Sigmoid colon (tissue), 7 donors: ENCODE data around the gene CNPY1. TPM values are rescaled to one million over a fixed set of nuclear protein-coding genes. Genes with fewer than 3 reads are reported as not detected.

ENCODE experiments used
- DNase-seq: peaks from one replicate; pipeline ENCODE4 v3.0.0-alpha.2; 2019
- H3K27ac ChIP-seq, 4 donors: fragments of 200-600 bp; sonication (generic); one replicate each; pipeline ENCODE4 v1.5.1; 2016 to 2019; ENCODE audit warnings: mild to moderate bottlenecking in 1 of 4
- H3K27me3 ChIP-seq, 3 donors: fragments of 200-600 bp; sonication (generic); one replicate each; pipeline ENCODE4 v1.5.1; 2019; ENCODE audit warnings: mild to moderate bottlenecking in 1 of 3
- H3K36me3 ChIP-seq, 4 donors: fragments of 200-600 bp; sonication (generic); one replicate each; pipeline ENCODE4 v1.5.1; 2016 to 2019
- H3K4me1 ChIP-seq, 4 donors: fragments of 200-600 bp; sonication (generic); one replicate each; pipeline ENCODE4 v1.5.1; 2017 to 2019
- H3K4me3 ChIP-seq, 4 donors: fragments of 200-600 bp; sonication (generic); one replicate each; pipeline ENCODE4 v1.5.1; 2017 to 2019; ENCODE audit warnings: mild to moderate bottlenecking in 2 of 4, moderate library complexity in 1 of 4
- H3K9me3 ChIP-seq, 4 donors: fragments of 200-600 bp in 3 of 4; sonication (generic) in 3 of 4; one replicate each; pipeline versions ENCODE4 v1.5.1 to v1.6.1; 2013 to 2019
- EP300 ChIP-seq, 4 donors: sonication (generic); formaldehyde crosslinking; IDR thresholded peaks; one replicate each; pipeline ENCODE4 v1.6.1; 2017; ENCODE audit warnings: antibody characterized with exemption in 4 of 4
- POLR2A ChIP-seq, 2 donors: fragments of 450-650 bp; IDR thresholded peaks; one replicate each; pipeline ENCODE4 v1.6.1; 2016; ENCODE audit warnings: antibody characterized with exemption in 2 of 2, mild to moderate bottlenecking in 2 of 2, moderate library complexity in 2 of 2
- POLR2AphosphoS5 ChIP-seq, 4 donors: sonication (generic); formaldehyde crosslinking; IDR thresholded peaks; one replicate each; pipeline ENCODE4 v1.6.1; 2017; ENCODE audit warnings: antibody characterized with exemption in 4 of 4
- WGBS, 2 donors: extraction: QIAGEN DNeasy Blood & Tissue Kit; methylation state at CpG; one replicate each; pipeline ENCODE4 v1.1.7; 2013; 5-methylcytosine and 5-hydroxymethylcytosine counted together
- intact Hi-C: fragments of 100-400 bp; cut with DNase I; formaldehyde crosslinking; loops from one replicate; pipeline ENCODE4 v1.15.1; 2023
- polyA plus RNA-seq, 3 donors: library from polyadenylated mRNA; stranded (reverse); fragments of 200-250 nt; gene quantifications; one replicate each; pipeline ENCODE4 v1.2.3, GENCODE V29; 2013
- total RNA-seq, 4 donors: library from RNA; depleted of rRNA; stranded (reverse); fragments of >200 nt; gene quantifications; one replicate each; pipeline ENCODE4 v1.1.0, GENCODE V29; 2016
- TF ChIP-seq, protein P1 (sequence below), 4 experiments: fragments of 450-650 bp in 3 of 4; fragments of 200-600 bp in 1 of 4; IDR thresholded peaks; one replicate each; pipeline ENCODE4 v1.5.1; 2016 to 2019; ENCODE audit warnings: antibody characterized with exemption in 4 of 4, mild to moderate bottlenecking in 3 of 4, moderate library complexity in 2 of 4
- donor health status: healthy with polysubstance abuse.
- donor health status: Bipolar disorder and iron deficiency.
- donor health status: healthy.

Gene CNPY1
- total and polyA plus RNA-seq, 7 donors, result not detected

DNA sequence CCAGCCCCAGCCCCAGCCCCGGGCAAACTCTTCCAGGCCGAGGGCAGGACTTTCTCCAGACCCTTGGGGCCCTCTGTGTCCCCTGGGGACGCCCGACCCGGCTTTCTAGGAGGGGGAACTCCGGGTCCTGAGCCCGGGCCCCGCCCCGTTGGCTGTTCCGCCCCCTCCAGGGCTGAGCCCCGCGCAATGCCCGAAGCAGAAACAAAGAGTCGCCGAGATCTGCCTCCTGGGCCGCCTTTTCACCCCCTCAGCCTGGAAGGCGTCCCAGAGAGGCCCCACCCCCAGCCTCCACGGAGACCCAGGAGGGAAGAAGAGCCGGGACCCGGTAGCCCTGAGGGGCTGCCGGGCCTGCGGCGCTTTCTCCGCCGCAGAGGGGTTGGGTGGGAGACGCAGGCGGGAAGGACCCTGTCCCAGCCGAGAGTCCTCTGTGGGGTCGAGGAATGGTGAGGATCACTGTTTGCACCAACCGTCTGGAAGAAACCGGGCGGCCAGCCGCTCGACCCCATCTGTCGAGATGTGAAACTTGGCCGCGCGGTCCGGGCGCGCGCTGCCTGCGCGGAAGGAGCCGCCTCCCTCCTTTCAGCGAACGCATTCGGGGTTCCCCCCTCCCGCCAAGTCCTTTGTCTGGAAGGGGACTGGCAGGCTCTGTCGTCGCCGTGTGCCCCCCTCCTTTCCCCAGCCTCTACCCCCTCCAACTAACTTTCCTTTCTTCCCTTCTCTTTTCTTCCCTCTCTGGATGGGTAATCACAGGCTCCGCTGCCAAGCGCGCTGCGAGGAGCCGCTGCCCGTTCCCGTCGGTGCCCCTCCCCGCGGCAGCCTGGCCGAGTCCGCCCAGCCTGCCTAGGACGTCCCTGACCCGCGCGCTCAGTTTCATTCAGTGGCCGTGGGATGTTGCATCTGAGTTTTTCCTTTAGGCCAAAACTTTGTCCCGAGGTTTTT lies 78.2 kb downstream of the CNPY1 start:
- Histone ChIP-seq H3K9me3 (no peaks in the 10 kb centered on the region), H3K4me1 (peaks cover 0 to 29% (median 27%) of the 10 kb centered on the region in 4 donors), H3K36me3 (no peaks in the 10 kb centered on the region), H3K27ac (no peak overlapping the region), H3K4me3 (peak overlapping the region in 3 of 4 donors; percentile 8 to 24 (median 20)), H3K27me3 (peaks cover 80 to 100% (median 96%) of the 10 kb centered on the region in 3 donors)
- intact Hi-C loops, result no loop called here
- DNase-seq, result no peak
- TF ChIP-seq POLR2AphosphoS5 (IDR thresholded peaks at IDR 0.05) (no peak), EP300 (IDR thresholded peaks at IDR 0.05) (no peak), POLR2A (IDR thresholded peaks at IDR 0.05) (no peak)
- TF ChIP-seq, protein P1, sequence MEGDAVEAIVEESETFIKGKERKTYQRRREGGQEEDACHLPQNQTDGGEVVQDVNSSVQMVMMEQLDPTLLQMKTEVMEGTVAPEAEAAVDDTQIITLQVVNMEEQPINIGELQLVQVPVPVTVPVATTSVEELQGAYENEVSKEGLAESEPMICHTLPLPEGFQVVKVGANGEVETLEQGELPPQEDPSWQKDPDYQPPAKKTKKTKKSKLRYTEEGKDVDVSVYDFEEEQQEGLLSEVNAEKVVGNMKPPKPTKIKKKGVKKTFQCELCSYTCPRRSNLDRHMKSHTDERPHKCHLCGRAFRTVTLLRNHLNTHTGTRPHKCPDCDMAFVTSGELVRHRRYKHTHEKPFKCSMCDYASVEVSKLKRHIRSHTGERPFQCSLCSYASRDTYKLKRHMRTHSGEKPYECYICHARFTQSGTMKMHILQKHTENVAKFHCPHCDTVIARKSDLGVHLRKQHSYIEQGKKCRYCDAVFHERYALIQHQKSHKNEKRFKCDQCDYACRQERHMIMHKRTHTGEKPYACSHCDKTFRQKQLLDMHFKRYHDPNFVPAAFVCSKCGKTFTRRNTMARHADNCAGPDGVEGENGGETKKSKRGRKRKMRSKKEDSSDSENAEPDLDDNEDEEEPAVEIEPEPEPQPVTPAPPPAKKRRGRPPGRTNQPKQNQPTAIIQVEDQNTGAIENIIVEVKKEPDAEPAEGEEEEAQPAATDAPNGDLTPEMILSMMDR (IDR thresholded peaks at IDR 0.05), result no peak
- 3 to 4% methylated on average over 70 of the region's 70 CpGs for WGBS, 2 donors

DNA sequence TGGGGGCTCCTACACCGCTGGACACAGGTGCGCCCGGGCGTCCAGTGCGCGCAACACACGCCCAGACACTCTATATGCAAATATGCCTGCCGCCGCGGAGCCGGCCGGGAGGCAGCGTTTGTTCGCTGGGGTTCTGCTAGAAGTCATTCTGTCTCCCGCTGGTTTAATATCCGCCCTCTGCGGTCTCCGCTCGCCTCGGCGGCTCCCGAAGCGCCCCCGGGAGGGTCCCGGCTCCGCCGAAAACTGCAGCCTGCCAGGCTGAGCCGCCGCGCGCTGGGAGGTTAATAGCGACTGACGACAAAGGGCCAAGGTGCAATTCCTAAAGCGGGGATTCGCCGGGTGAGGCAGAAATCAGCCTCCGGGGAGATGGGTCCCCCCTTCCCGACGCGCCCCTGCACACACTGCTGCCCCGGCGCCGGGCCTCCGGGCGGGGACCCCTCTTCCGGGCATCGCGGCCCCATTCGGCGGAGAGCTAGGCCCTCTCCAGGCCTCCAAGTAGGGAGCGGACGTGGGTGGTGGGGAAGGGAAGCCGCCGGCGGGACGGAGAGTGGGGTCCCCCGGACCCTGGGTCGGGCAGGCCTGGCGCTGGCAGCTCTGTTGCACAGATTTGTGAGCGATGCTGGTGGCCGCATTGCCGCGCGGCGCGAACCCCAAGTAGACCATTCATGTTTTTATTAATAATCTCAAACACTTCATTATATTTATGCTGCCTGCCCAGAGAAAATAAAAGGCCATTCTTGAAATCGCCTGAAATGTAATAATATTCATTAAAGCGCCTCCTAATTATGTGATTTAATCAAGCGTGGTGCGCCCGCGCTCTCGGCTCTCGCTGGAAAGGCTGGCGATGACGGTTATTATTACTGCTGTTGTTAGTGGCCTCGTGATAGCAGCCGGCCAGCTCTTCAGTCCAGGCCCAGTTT lies 79.3 kb downstream of the CNPY1 start:
- TF ChIP-seq, protein P1 (IDR thresholded peaks at IDR 0.05), result no peak
- no peak for TF ChIP-seq POLR2A (IDR thresholded peaks at IDR 0.05)
- TF ChIP-seq EP300 (IDR thresholded peaks at IDR 0.05), result no peak
- no peak for TF ChIP-seq POLR2AphosphoS5 (IDR thresholded peaks at IDR 0.05)
- no peak overlapping the region for H3K27ac ChIP-seq
- H3K27me3 ChIP-seq, result peaks cover 73 to 100% (median 96%) of the 10 kb centered on the region in 3 donors
- peaks cover 0 to 29% (median 27%) of the 10 kb centered on the region in 4 donors for H3K4me1 ChIP-seq
- H3K4me3 ChIP-seq, result peak overlapping the region in 1 of 4 donors; percentile 8
- intact Hi-C loops, result no loop called here
- no peaks in the 10 kb centered on the region for H3K36me3 ChIP-seq
- WGBS, 2 donors, result 4 to 5% methylated on average over 78 of the region's 78 CpGs
- H3K9me3 ChIP-seq, result no peaks in the 10 kb centered on the region
- no peak for DNase-seq

DNA sequence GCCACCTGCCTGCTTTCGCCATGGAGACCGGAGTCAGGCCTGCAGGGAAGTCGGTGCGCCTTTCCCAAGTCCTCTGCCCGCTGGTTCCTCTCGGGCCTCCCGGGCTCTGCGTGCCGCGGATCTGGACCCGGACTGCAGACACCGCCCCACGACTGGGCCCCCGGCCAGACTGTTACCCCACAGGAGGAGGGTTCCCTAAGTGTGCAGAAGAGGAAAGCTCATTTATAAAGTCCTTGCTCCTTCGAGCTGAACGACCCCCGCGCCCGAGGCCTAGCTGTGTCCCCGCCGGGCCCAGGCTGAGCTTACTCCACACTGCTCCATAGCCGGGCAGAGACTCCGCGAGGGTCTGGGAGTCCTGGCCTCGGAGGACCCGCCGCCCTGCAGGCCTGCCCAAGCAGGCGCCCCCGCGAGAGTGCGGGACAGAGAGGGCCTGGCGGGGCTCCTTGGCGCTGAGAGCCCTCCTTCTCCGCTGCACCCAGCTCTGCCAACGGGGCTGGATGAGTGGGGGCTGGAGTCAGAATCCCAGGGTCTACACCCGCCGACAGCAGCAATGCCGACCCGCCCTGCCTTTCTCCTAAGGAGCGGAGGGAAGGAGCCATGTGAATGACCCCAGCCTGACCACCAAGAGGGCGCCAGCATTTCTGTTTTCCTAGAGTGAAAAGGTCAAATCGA lies 80.1 kb downstream of the CNPY1 start:
- H3K4me3 ChIP-seq, result peak overlapping the region in 1 of 4 donors; percentile 8
- 5 to 9% methylated on average over 42 of the region's 42 CpGs for WGBS, 2 donors
- peak; percentile 58 for DNase-seq
- TF ChIP-seq POLR2AphosphoS5 (IDR thresholded peaks at IDR 0.05) (no peak), EP300 (IDR thresholded peaks at IDR 0.05) (no peak), POLR2A (IDR thresholded peaks at IDR 0.05) (no peak)
- TF ChIP-seq, protein P1 (IDR thresholded peaks at IDR 0.05), result no peak
- intact Hi-C loops, result no loop called here
- H3K27ac ChIP-seq, result no peak overlapping the region
- H3K4me1 ChIP-seq, result peaks cover 0 to 29% (median 27%) of the 10 kb centered on the region in 4 donors
- peaks cover 72 to 100% (median 96%) of the 10 kb centered on the region in 3 donors for H3K27me3 ChIP-seq
- no peaks in the 10 kb centered on the region for H3K9me3 ChIP-seq
- no peaks in the 10 kb centered on the region for H3K36me3 ChIP-seq

DNA sequence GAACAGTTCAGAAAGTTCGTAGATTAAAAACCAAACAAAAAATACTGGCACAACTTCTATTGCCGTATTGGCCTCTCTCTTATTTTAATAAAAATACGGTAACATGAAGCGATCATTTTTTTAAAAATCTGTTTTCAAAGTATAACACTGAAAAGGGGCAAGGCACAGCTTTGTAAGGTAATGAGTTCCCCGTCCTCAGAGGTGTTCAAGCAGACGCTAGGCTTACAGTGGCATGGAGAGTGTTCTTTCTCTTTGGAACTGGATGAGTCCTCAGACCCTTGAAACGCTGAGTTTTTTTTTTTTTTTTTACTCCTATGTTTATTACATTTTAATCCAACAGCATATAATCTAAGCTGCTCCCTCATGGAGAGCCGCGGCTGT lies 80.6 kb downstream of the CNPY1 start:
- Histone ChIP-seq H3K36me3 (no peaks in the 10 kb centered on the region), H3K4me1 (peaks cover 0 to 29% (median 27%) of the 10 kb centered on the region in 4 donors), H3K9me3 (no peaks in the 10 kb centered on the region), H3K27me3 (peaks cover 74 to 100% (median 96%) of the 10 kb centered on the region in 3 donors), H3K4me3 (no peak overlapping the region), H3K27ac (no peak overlapping the region)
- TF ChIP-seq EP300 (IDR thresholded peaks at IDR 0.05) (no peak), POLR2A (IDR thresholded peaks at IDR 0.05) (no peak)
- TF ChIP-seq, protein P1 (IDR thresholded peaks at IDR 0.05), result no peak
- 11 to 15% methylated on average over 9 of the region's 9 CpGs for WGBS, 2 donors
- no peak for DNase-seq
- intact Hi-C loops, result no loop called here
